SK-N-SH (cell line): Measurements from ENCODE around the gene SSUH2. TPM values are rescaled to one million over a fixed set of nuclear protein-coding genes. Genes with fewer than 3 reads are reported as not detected.
"Not testable (repeated sequence)": the region's sequence is repeated elsewhere in the genome, so short reads cannot be mapped to it uniquely, and the experiment has no call there.

Experiments used
- CTCF ChIA-PET: fragments of 300-600, 350-600 bp; formaldehyde crosslinking; extraction: SDS; loops from one replicate; lab custom pipeline; 2021; lab: Yijun Ruan, JAX
- POLR2A ChIA-PET: fragments of 350-600 bp; sonication (Branson Sonifier 250); formaldehyde crosslinking; extraction: SDS; loops from one replicate; lab custom pipeline; 2020; ENCODE audit warnings: antibody characterized with exemption, inconsistent platforms; lab: Yijun Ruan, JAX
- DNase-seq: peaks from one replicate; pipeline ENCODE4 v3.0.0; 2012
- H2AFZ ChIP-seq: fragments of 200-600 bp; sonication (generic); 2 replicates; pipeline ENCODE4 v1.8.1; 2016; ENCODE audit warnings: antibody characterized with exemption, mild to moderate bottlenecking, low read depth
- H3F3A ChIP-seq: fragments of 200-600 bp; sonication (generic); replicated peaks from 2 replicates; pipeline ENCODE3; 2016; ENCODE audit warnings: antibody characterized with exemption, mild to moderate bottlenecking; ENCODE audit not compliant: insufficient read depth
- H3K27ac ChIP-seq, 2 experiments: fragments of 200-500 bp in 1 of 2; fragments of 200-600 bp in 1 of 2; sonication (Bioruptor generic) in 1 of 2; sonication (generic), shearing (Covaris generic) in 1 of 2; 2 replicates each; pipeline versions ENCODE4 v1.5.1 to v1.6.1; 2014 to 2016; ENCODE audit warnings: low read depth in 2 of 2, inconsistent platforms in 1 of 2, low read length in 1 of 2, mild to moderate bottlenecking in 1 of 2, mixed read lengths in 1 of 2
- H3K27me3 ChIP-seq: fragments of 200-600 bp; sonication (generic), shearing (Covaris generic); 2 replicates; pipeline ENCODE4 v1.6.1; 2016; ENCODE audit warnings: mixed run types; ENCODE audit not compliant: insufficient read depth
- H3K36me3 ChIP-seq, 2 experiments: fragments of 200-500 bp in 1 of 2; fragments of 200-600 bp in 1 of 2; sonication (Bioruptor generic) in 1 of 2; sonication (generic) in 1 of 2; replicated peaks in 1 of 2; 2 replicates each; pipeline versions ENCODE3 to v1.5.1; 2014 to 2016; ENCODE audit warnings: low read length in 1 of 2, mild to moderate bottlenecking in 1 of 2; ENCODE audit not compliant: insufficient read depth in 2 of 2, control insufficient read depth in 1 of 2
- H3K4me1 ChIP-seq, 2 experiments: fragments of 200-500 bp in 1 of 2; fragments of 200-600 bp in 1 of 2; sonication (Bioruptor generic) in 1 of 2; sonication (generic), shearing (Covaris generic) in 1 of 2; 2 replicates each; pipeline versions ENCODE4 v1.5.1 to v1.6.1; 2014 to 2016; ENCODE audit warnings: low read depth in 1 of 2, low read length in 1 of 2, mixed run types in 1 of 2; ENCODE audit not compliant: insufficient read depth in 2 of 2, control insufficient read depth in 1 of 2
- H3K4me2 ChIP-seq: fragments of 200-600 bp; sonication (generic), shearing (Covaris generic); 2 replicates; pipeline ENCODE4 v1.6.1; 2017; ENCODE audit warnings: mixed run types
- H3K4me3 ChIP-seq, 2 experiments: fragments of 200-500 bp in 1 of 2; fragments of 200-600 bp in 1 of 2; sonication (Bioruptor generic) in 1 of 2; sonication (generic), shearing (Covaris generic) in 1 of 2; 2 replicates each; pipeline versions ENCODE4 v1.5.1 to v1.8.1; 2014 to 2016; ENCODE audit warnings: low read depth in 2 of 2, inconsistent platforms in 1 of 2, low read length in 1 of 2, mild to moderate bottlenecking in 1 of 2, mixed read lengths in 1 of 2, moderate library complexity in 1 of 2
- H3K79me2 ChIP-seq: fragments of 200-600 bp; sonication (generic); 2 replicates; pipeline ENCODE4 v1.8.1; 2017; ENCODE audit warnings: mild to moderate bottlenecking; ENCODE audit not compliant: insufficient read depth
- H3K9ac ChIP-seq: fragments of 200-600 bp; sonication (generic); 2 replicates; pipeline ENCODE4 v1.6.1; 2017; ENCODE audit warnings: mixed run types
- H3K9me2 ChIP-seq: fragments of 200-600 bp; sonication (generic); 2 replicates; pipeline ENCODE4 v1.6.1; 2017; ENCODE audit warnings: mixed run types
- H3K9me3 ChIP-seq: fragments of 200-600 bp; sonication (generic); 2 replicates; pipeline ENCODE4 v1.6.1; 2017; ENCODE audit warnings: mixed run types, mild to moderate bottlenecking, moderate library complexity
- H4K20me1 ChIP-seq: fragments of 200-600 bp; sonication (generic); 2 replicates; pipeline ENCODE4 v1.6.1; 2017; ENCODE audit warnings: mild to moderate bottlenecking, mixed run types; ENCODE audit not compliant: insufficient read depth
- CHD2 ChIP-seq: fragments of 150-350 bp; IDR thresholded peaks from 2 replicates; pipeline ENCODE4 v1.6.1; 2018; ENCODE audit warnings: low read length; ENCODE audit not compliant: partially characterized antibody
- CTCF ChIP-seq: fragments of 200-600 bp; sonication (generic); IDR thresholded peaks from 2 replicates; pipeline ENCODE4 v1.6.1; 2017; ENCODE audit warnings: antibody characterized with exemption, mild to moderate bottlenecking, moderate library complexity
- ELF1 ChIP-seq: IDR thresholded peaks from 2 replicates; pipeline ENCODE4 v1.4.0; 2012
- EP300 ChIP-seq, 2 experiments: IDR thresholded peaks; 2 replicates each; pipeline versions ENCODE4 v1.4.0 to v1.6.1; 2012; ENCODE audit warnings: borderline replicate concordance in 1 of 2, low read depth in 1 of 2, low read length in 1 of 2
- EZH2phosphoT487 ChIP-seq: fragments of 200-600 bp; sonication (generic); IDR thresholded peaks from 2 replicates; pipeline ENCODE4 v1.6.1; 2017; ENCODE audit warnings: low read depth, mixed run types, mild to moderate bottlenecking, antibody characterized with exemption, moderate library complexity, borderline replicate concordance
- FOSL2 ChIP-seq: IDR thresholded peaks from 2 replicates; pipeline ENCODE4 v1.4.0; 2012; ENCODE audit warnings: low read depth, mild to moderate bottlenecking, moderate library complexity, borderline replicate concordance
- FOXJ3 ChIP-seq: sonication (generic); formaldehyde crosslinking; IDR thresholded peaks from 2 replicates; pipeline ENCODE4 v1.5.1; 2020; ENCODE audit warnings: mild to moderate bottlenecking, missing genetic modification reagents
- FOXM1 ChIP-seq: IDR thresholded peaks from 2 replicates; pipeline ENCODE4 v1.4.0; 2012; ENCODE audit warnings: low read depth, mild to moderate bottlenecking
- GABPA ChIP-seq: IDR thresholded peaks from 2 replicates; pipeline ENCODE4 v1.4.0; 2012; ENCODE audit warnings: low read depth, mild to moderate bottlenecking
- JUND ChIP-seq: IDR thresholded peaks from 2 replicates; pipeline ENCODE4 v1.4.0; 2012
- MXI1 ChIP-seq: IDR thresholded peaks from 2 replicates; pipeline ENCODE4 v1.6.1; 2012; ENCODE audit warnings: mild to moderate bottlenecking, low read depth, low read length, improper control_type of control experiment
- RAD21 ChIP-seq: IDR thresholded peaks from 2 replicates; pipeline ENCODE4 v1.6.1; 2012; ENCODE audit warnings: mild to moderate bottlenecking, low read length
- SMC3 ChIP-seq: IDR thresholded peaks from 2 replicates; pipeline ENCODE4 v1.6.1; 2012; ENCODE audit warnings: low read depth, low read length, improper control_type of control experiment
- TEAD4 ChIP-seq: IDR thresholded peaks from 2 replicates; pipeline ENCODE4 v1.4.0; 2012; ENCODE audit warnings: mild to moderate bottlenecking, borderline replicate concordance; ENCODE audit not compliant: insufficient read depth
- USF1 ChIP-seq: IDR thresholded peaks from 2 replicates; pipeline ENCODE4 v1.4.0; 2012; ENCODE audit warnings: low read depth, borderline replicate concordance
- ZBTB33 ChIP-seq: IDR thresholded peaks from 2 replicates; pipeline ENCODE4 v1.4.0; 2012; ENCODE audit warnings: low read depth, borderline replicate concordance
- WGBS: methylation state at CpG from one replicate; pipeline ENCODE4 v1.1.6; 2017; ENCODE audit warnings: low lambda C conversion rate; 5-methylcytosine and 5-hydroxymethylcytosine counted together
- polyA plus RNA-seq, 3 experiments: library from polyadenylated mRNA; depleted of rRNA; stranded (reverse); fragments of >200 nt; gene quantifications; 2 replicates each; pipeline ENCODE4 v1.2.3, GENCODE V29; 2012
- TF ChIP-seq, protein P1 (sequence below): IDR thresholded peaks from 2 replicates; pipeline ENCODE4; 2012
- TF ChIP-seq, protein P2 (sequence below): IDR thresholded peaks from 2 replicates; pipeline ENCODE4 v1.4.0; 2012; ENCODE audit warnings: low read depth

The SSUH2 gene
- polyA plus RNA-seq, 1 of the 3 experiments (the other 2 are of a cell fraction): 0.18 TPM

DNA sequence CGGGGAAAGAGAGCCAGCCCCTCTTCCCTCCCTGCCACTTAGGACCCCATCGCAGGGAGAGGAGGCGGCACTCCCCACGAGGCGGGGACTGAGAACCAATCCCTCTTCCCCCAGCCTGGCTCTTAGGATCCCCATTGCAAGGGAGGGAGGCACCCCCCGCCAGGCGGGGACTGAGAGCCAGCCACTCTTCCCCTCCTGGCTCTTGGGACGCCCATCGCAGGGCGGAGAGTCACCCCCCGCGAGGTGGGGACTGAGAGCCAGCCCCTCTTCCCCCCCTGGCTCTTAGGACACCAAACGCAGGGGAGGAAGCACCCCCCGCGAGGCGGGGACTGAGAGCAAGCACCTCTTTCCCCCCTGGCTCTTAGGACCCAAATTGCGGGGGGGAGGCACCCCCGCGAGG is 34.2 kb upstream of the SSUH2 start:
- no peak for TF ChIP-seq USF1
- no peak for TF ChIP-seq CTCF
- TF ChIP-seq TEAD4: no peak
- TF ChIP-seq CHD2: no peak
- TF ChIP-seq, protein P1, sequence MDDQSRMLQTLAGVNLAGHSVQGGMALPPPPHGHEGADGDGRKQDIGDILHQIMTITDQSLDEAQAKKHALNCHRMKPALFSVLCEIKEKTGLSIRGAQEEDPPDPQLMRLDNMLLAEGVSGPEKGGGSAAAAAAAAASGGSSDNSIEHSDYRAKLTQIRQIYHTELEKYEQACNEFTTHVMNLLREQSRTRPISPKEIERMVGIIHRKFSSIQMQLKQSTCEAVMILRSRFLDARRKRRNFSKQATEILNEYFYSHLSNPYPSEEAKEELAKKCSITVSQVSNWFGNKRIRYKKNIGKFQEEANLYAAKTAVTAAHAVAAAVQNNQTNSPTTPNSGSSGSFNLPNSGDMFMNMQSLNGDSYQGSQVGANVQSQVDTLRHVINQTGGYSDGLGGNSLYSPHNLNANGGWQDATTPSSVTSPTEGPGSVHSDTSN: no peak
- no peak for TF ChIP-seq EZH2phosphoT487
- no peak for TF ChIP-seq JUND
- TF ChIP-seq FOXJ3 (CRISPR knock-in tag): no peak
- no peak for TF ChIP-seq ZBTB33
- no peak for TF ChIP-seq MXI1
- TF ChIP-seq, protein P2, sequence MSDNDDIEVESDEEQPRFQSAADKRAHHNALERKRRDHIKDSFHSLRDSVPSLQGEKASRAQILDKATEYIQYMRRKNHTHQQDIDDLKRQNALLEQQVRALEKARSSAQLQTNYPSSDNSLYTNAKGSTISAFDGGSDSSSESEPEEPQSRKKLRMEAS: no peak
- no peak for TF ChIP-seq EP300 (IDR thresholded peaks at IDR 0.05; ENCODE audit: borderline replicate concordance in 1 of 2, low read depth in 1 of 2, low read length in 1 of 2)
- no peak for TF ChIP-seq FOSL2
- no peak for TF ChIP-seq FOXM1
- TF ChIP-seq RAD21: no peak
- no peak for TF ChIP-seq ELF1
- no peak for TF ChIP-seq GABPA
- no peak for TF ChIP-seq SMC3
- Histone ChIP-seq H3K36me3 (no peaks in the 10 kb centered on the region), H3K9me2 (no peaks in the 10 kb centered on the region), H3K4me3 (peak overlapping the region in 1 of 2 experiments; percentile 6; a peak in 1 of 4 replicates), H3K27ac (no peak overlapping the region), H3K27me3 (no peaks in the 10 kb centered on the region), H3K4me2 (no peak overlapping the region), H2AFZ (no peak overlapping the region), H4K20me1 (no peaks in the 10 kb centered on the region), H3K9me3 (no peaks in the 10 kb centered on the region), H3F3A (no peaks in the 10 kb centered on the region), H3K79me2 (no peaks in the 10 kb centered on the region), H3K4me1 (no peaks in the 10 kb centered on the region; a peak in 1 of 4 replicates), H3K9ac (no peak overlapping the region)
- ChIA-PET POLR2A (no interaction called here), CTCF (no interaction called here)
- 22% methylated on average over 6 of the region's 19 CpGs for WGBS
- peak; percentile 41 for DNase-seq

- H3F3A ChIP-seq, H4K20me1 ChIP-seq, H3K4me1 ChIP-seq, H3K9ac ChIP-seq, H3K9me2 ChIP-seq, H3K27me3 ChIP-seq, H3K4me3 ChIP-seq, POLR2A ChIA-PET, H2AFZ ChIP-seq, H3K79me2 ChIP-seq, CTCF ChIA-PET, H3K9me3 ChIP-seq, H3K4me2 ChIP-seq, DNase-seq, H3K27ac ChIP-seq, H3K36me3 ChIP-seq: not testable (repeated sequence)
- 90% methylated on average over 4 of the region's 6 CpGs for WGBS
Observed at GRCh38 chr3:8677258-8677657, 32.7 kb upstream of the SSUH2 start.

DNA sequence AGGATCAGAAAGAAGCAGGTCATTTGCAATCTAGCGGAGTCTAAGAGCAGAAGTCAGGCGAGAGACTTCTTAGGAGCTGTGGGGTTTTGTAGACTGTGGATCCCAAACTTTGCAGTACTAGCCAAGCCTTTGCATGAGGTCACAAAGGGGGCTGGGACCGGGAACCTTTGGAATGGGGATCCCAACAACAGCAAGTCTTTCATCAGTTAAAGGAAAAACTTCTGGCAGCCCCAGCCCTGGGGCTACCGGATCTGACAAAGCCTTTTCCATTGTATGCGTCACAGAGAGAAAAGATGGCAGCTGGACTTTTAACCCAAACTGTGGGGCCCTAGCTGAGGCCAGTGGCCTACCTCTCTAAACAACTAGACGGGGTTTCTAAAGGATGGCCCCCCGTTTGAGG is 31.0 kb upstream of the SSUH2 start:
- H3K36me3 ChIP-seq, H3K4me1 ChIP-seq, H3K9ac ChIP-seq, DNase-seq, POLR2A ChIA-PET, H3K9me2 ChIP-seq, H2AFZ ChIP-seq, H3F3A ChIP-seq, H4K20me1 ChIP-seq, H3K27ac ChIP-seq, H3K79me2 ChIP-seq, H3K4me2 ChIP-seq, H3K27me3 ChIP-seq, H3K4me3 ChIP-seq, H3K9me3 ChIP-seq: not testable (repeated sequence)
- CTCF ChIA-PET: interaction anchor here (2.9 kb wide), 1 partner anchor 11 kb away, joined by 8 read pairs; no protein-coding TSS in a partner anchor
- WGBS: 80% methylated on average over 7 of the region's 7 CpGs
